ENCODE results near the gene PRR9.
"Not testable (repeated sequence)": the region's sequence is repeated elsewhere in the genome, so short reads cannot be mapped to it uniquely, and the experiment has no call there.

PRR9 gene, protein sequence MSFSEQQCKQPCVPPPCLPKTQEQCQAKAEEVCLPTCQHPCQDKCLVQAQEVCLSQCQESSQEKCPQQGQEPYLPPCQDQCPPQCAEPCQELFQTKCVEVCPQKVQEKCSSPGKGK

DNA sequence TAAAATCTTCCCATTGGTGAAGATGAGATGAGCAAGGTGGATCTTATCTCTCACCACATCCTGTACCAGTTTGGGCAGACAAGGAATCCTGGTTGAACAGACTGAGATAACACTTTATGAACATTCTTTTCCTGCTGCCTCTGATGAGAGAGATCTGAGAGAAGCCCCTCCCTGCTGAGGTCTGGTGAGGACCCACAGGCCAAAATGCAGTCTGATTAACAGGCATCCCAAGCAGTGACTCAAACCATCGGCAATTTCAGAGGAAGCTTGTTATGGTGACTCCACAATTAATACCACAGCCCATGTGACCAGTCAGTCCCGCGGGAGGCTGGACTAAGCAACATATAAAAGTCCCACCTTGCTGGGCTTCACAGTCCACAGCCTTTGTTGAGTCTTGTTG, at the start of gene PRR9:
Gene PRR9 (plus strand): TSS at position 373 of the 400 bp plus-strand sequence. CDS start 561 bp downstream, outside the sequence.
- DNase-seq = no peak

DNA sequence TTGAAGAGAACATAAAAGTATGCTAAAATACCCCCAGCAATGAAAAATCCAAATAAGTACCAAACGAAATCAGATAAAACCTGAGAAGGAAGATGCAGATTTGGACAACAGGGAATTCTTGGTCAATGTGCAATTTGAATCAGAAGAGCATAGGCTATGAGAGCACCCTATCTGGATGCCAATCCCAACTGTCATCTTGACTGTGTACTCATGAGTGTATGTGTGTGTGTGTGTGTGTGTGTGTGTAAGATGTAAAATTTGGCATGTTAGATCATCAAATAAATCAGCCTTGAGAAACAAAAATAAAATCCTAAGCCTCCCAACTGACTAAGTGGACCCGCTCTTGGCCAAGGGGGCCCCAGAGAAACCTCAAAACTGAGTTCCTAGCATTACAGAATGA, 48.7 kb upstream of the PRR9 start:
- DNase-seq = no peak

DNA sequence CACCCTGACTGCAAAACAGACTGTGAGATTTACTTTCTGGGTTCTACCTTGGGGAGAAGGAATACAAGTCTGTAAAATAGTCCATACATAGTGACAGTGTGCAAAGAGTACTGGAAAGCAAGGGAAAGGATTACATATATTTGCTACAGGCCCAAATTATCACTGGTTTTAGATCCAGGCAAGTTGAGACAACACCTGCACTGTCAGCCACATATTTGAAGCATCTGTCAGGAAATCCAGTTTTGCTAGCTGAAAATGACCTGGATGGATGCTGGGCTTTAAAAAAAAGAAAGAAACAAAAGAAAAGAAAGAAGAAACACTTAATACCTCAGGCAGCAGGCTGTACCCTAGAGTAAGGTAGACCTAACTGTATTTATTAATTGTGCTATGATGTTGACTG, 42.8 kb upstream of the PRR9 start:
- no peak for DNase-seq

DNA sequence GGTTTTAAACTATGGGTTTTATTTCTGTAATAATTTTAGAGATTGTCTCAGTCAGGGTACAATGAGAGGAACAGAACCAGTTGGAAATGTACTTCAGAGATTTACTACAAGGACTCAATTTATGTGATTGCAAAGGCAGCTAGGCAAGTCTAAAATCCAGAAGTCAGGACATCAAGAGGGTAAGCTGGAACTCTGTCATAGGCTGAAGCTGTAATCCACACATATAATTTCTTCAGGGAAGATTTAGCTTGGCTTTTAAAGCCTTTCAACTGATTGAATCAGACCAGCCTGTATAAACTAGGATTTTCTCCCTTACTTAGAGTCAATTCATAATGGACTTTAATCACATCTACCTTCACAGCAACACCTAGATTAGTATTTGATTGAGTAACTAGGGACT, 38.5 kb upstream of the PRR9 start:
- no peak for DNase-seq

DNA sequence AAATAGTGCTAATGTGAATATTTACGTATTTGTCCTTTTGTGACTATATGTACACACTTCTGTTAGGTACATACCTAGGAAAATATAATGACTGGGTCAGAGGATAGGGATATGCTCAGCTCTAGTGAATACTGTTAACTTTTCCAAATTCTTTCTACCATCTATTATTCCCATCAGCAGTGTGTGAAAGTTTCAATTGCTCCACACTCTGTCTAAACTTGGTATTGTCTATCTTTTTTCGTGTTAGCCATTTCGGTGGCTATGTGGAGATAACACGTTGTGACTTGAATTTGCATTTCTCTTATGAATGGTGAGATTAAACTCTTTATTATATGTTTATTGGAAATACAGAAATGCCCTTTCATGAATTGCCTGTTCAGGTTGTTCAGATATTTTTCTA, 36.8 kb upstream of the PRR9 start:
- DNase-seq = no peak

DNA sequence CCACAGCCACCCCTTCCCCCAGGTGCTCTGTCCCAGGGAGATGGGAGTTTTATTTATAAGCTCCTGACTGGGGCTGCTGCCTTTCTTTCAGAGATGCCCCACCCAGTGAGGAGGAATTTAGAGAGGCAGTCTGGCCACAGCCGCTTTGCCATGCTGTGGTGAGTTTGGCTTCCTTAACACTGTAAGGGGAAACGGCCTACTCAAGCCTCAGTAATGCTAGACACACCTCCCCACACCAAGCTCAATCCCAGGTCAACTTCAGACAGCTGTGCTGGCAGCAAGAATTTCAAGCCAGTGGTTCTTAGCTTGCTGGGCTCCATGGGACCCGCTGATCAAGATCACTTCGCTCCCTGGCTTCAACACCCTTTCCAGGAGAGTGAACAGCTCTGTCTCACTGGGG, 29.1 kb upstream of the PRR9 start:
- not testable (repeated sequence) for DNase-seq

DNA sequence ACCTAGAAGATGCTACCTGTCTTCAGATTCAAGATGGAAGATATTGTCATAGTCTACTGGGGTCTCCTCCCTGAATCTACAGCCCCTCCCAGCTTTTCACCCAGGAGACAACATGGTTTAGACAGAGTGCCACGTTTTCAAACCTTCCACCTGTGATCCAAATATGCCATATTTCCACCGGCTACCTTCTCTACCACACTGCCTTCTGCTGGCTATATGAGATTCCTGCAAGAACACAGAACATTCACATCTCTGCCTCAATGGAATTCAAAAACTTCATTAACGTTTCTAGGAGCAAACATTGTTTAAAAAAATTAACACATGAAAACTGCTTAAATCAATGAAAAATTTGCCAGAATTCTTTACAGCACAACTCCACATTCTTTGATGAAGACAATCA, 27.0 kb upstream of the PRR9 start:
- no peak for DNase-seq

DNA sequence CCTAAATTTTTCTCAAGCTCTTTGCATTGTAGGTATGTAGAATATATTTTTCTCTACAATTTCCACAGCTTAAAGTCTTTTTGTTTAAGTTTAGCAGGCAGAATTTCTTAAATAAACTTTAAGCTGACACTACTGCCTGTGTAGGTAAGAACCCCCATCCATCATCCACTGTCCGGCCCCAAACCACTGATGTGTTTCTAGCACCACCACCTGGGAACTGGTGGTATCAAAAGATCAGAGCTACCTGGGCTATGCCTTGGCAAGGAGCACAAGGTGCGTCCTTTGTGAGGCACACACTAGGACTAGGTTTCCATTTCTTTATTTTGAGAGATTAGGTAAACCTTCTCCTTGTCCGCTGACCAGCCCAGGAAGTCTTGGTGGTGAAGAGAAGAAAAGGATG, 24.7 kb upstream of the PRR9 start:
- DNase-seq = no peak

DNA sequence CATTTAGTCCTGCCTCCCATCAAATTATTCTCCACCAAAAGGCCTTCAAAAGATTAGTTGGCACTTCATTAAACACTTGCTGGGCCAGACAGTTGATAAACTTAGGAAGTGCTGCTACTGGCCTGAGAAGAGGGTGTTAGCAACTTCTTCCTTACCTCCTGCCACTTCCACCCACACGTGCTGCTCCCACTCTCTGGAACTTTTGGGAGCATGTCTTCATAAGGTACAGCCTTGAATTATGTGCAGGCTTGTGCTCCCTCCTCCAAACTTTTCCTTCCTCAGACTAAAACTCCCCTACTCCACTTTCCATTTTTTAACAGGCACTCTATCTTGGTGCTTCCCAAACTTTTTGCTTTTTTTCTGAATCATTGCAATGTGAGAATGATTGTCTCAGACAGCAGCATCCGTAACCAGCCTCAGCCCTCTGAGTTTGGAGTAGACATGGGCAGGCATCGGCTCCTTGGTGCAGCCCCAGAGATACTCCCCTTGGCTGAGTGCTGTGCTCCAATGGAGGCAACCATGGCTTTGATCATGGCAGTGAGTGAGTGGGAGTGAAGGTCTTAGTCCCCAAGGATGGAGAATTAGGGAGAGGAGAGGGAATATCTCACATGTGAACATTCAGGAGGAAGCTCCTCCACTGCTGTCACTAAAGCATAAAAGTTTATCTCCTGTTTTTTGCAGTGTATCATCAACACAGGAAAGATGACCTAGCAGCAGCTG, 22.9 kb upstream of the PRR9 start:
- DNase-seq = no peak

DNA sequence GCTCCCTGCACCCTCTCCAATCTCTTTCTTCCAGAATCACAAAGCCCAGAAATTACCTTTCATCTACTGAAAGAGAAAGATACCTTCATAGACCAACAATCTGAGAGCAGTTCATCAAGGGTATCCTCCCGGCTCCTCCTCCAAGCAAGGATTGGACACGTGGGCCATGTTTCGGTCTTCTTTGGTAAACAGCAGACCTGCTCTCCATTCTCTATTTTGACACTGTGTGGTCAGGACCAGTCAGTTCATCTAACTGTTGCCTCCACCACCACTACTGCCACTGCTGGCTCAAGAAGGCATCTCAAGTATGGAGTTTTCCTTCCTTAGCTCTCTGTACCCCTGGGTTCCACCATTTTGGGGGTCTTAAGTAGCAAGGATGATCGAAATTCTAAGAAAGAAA, 22.2 kb upstream of the PRR9 start:
- no peak for DNase-seq

DNA sequence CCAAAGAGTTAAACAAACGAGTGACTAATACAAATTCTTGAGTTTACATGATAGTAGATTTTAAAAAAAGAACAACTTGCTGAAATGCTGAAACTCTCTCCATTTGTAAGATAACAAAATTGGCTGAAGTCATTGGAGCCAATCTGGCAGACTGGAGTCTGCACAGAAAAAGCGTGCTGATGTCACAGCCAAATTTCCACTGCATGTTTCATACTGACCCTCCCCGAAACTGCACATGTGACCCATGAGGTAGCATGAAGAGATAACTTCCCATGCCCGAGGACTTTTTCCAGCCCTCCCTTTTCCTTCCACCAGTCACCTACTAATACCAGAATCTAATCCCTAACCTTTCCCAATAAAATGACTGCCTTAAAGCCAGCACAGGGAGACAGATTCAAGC, 15.4 kb upstream of the PRR9 start:
- DNase-seq = no peak

DNA sequence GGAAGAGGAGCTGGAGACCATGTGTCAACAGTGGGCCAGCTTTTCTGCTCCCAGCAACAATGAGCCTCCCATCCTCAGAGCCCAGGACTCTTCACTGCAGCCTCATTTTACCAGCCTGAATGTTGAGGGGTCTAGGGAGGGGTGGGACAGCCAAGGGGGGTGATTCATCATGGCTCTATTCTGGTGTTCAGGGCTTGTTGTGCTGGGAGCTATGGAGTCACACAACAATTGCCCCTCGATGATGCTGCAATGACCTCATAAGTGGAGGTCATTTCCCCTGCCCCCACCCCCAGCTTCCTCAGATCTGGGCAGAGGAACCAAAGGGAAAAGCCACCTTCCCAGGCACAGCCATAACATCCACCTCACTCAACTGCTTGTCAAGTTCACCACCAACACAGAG, 14.3 kb upstream of the PRR9 start, which contains the start of gene LELP1:
Gene LELP1 (plus strand): TSS at position 301 of the 400 bp plus-strand sequence. CDS start 1,278 bp downstream, outside the sequence.
- no peak for DNase-seq

DNA sequence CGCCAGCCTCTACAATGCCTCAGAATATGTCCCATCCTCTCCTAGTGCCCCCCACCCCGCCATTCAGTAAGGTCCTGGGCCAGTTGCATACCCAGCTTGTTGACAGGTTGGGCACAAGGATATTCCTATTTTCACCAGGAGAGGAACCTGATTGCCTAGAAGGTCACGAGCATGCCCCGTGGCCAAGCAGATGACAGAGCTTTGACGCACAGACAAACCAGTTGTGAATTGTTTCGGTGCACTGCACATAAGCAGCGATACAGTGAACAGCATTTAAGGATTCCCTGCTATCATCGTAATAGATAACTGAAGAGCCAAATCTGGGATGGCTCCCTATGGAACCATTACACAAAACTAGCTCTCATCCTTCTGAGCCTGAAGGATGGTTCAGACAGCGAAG, 10.8 kb upstream of the PRR9 start:
- no peak for DNase-seq

DNA sequence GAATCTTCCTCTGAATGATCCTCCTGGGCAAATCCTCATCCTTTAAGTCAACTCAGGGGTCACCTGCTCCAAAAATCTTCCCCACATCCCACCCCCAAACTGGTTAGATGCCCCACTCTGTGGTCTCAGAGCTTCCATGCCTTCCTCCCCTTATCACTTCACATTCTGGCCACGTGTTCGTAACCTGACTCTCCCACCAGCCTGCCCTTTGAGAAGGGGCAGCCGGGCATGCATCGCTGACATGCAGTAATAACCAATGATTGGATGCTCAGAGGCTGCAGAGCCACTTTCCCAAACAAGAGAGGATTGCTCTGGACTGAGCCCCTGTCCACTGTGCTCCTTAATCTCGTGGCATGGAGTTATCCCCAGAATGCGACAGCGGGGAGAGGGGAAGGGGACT, 7.2 kb upstream of the PRR9 start:
- DNase-seq = no peak

DNA sequence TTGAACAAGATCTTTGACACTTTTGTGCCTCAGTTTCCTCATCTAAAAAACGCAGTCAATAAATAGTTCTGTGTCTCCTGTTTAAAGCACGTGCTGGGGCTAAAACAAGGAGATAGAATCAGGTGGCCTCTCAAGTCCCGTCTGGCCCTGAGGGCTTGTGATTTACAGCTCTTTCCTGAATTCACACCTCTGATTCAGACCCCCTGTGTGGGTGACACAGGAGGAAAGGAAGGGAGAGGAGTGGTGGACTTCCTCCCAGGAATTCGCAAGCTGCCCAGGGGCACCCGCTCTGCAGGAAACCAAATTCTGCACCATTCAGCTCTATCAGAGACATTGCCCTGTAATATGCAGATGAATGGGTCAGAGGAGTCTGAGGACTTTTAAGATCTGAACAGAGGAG, 5.2 kb upstream of the PRR9 start:
- DNase-seq = no peak

DNA sequence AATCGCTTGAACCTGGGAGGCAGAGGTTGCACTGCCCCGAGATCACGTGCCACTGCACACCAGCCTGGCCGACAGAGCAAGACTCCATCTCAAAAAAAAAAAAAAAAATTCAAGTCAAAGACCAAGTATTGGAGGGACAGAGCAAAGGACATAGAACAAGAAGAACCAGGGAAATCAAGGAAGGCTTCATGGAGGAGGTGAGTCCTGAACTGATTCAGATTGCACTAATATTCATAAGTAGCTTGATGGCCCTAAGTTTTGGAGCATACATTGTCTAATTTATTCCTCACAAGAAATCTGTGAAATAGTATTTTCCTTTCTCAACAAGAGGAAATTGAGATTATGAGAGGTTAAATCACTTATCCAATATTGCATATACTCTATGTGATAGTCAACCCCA, 3.9 kb upstream of the PRR9 start:
- DNase-seq = no peak

DNA sequence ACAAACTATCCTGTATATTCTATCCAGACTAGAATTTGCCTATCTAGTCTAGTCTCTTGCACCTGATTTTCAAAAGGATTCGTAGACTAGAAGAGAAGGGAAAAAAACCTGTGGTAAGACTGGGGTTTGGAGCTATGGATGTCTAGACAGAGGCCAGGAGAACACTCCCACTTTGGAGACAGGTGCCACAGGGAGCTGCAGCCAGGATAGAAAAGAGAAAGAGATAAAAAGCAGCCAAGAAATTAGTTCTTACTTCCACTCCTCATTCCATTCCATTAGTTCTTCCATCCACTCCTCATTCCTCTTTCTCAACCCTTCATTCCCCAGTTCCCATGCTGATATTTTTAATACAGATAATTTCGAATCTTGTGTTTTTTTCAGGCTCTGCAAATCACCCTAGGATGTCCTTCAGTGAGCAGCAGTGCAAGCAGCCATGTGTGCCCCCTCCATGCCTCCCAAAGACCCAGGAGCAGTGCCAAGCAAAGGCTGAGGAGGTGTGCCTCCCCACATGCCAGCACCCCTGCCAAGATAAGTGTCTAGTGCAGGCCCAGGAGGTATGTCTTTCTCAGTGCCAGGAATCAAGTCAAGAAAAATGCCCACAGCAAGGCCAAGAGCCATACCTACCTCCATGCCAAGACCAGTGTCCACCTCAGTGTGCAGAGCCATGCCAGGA, 496 bp downstream of the PRR9 start:
- DNase-seq = no peak

DNA sequence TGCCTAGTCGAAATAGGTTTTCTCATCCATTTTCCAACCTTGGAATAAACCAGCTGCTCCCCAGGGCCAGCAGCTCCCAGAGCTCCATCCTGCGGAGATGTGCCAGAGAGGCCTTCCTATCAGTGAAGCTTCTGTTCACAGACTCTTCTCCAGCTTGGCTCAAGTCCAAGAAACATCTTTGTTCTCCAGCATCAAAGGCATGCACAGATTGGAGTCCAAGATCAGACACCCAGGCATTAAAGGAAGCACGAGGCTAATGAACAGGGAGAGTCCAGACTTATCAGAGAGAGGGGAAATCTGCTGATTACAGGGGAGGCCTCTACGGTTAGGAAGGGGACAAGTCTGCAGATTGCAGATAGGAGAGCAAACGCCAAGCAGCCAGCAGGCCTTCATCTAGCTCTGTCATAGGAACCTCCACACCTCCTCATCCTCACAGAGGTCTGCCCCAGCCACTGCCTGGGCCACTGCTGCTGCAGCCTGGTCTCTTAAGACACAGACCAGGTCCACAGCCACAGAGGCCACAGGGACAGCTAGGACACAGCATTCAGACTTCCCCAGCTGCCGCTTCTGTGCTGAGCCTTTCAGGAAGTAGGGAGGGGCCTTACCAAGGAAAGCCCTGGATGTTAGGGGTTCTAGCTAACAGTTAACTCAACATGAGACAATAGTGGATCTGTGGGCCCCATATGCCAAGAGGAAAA, 3.4 kb downstream of the PRR9 start:
- no peak for DNase-seq

DNA sequence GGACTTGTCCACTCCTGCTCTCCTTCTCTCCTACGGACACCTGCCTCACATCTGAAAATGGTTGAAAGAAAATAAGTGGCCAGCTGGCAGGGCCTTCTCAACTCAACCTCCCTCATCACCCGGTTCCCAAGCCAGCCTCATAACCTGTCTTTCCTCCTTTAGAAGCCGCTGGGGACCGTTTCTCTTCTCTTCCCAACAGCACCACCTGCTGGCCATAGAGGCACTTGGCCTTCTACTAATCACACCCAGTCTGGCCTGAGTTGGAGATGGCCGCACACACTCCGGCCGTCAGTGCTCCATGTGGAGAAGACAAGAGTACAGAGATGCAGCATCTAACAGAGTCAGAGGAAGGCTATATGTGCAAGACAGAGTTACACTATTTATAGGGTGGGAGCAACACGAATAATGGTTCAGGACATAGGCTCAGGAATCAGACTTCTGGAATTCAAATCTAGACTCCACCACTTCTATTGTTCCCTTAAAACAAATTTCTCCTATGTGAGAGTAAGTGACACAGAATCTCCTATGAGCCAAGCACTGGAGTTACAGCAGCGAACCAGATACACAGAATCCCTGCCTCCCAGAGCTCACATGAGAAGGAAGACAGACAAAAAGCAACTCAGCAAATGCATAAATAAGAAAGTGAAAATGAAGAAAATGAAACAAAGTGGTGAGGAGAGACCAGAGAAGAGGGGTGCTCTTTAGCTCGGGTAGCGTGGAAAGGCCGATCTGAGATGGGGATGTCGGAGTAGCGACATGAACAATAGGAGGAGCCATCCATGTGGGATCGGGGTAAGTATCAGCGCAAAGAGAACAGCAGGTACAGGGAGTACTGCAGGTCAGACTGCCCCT, 5.9 kb downstream of the PRR9 start:
- peak; percentile 23 for DNase-seq

DNA sequence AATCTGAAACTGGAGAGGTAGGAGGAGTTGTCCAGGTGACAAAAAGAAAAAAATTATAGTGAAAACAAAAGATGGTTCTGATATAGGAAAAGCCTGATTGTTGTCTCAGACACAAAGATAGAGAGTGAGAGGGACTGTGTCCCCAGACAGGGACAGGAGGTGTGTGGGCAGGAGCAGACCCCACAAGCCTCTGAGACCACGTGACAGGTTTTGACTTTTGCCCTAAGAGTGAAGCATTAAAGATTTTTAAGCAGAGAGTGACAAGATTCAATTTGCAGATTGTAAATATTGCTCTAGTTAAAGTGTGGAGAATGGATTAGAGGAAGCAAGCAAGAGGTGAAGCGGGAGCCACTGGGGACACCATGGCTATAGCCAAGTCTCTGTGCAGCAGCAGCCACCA, 10.4 kb downstream of the PRR9 start:
- DNase-seq = no peak

DNA sequence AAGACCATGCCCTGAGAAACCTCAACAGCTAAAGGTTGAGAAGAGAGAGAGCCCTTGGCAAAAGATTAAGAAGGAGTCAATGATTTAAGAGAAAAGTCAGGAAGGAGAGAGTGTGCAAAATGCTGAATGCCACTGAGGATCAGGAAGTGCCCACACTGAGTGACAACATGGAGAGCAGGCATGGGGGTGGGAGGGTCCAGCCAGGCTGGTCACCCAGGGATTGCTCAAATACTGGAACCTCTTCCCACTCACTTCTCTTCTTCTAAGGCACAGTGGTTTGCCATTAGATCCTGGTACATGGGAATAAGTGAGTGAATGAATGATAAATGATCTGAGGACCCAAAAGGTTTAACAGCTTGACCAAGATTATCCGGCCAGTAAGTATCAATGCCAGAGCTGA, 11.1 kb downstream of the PRR9 start:
- DNase-seq = no peak

DNA sequence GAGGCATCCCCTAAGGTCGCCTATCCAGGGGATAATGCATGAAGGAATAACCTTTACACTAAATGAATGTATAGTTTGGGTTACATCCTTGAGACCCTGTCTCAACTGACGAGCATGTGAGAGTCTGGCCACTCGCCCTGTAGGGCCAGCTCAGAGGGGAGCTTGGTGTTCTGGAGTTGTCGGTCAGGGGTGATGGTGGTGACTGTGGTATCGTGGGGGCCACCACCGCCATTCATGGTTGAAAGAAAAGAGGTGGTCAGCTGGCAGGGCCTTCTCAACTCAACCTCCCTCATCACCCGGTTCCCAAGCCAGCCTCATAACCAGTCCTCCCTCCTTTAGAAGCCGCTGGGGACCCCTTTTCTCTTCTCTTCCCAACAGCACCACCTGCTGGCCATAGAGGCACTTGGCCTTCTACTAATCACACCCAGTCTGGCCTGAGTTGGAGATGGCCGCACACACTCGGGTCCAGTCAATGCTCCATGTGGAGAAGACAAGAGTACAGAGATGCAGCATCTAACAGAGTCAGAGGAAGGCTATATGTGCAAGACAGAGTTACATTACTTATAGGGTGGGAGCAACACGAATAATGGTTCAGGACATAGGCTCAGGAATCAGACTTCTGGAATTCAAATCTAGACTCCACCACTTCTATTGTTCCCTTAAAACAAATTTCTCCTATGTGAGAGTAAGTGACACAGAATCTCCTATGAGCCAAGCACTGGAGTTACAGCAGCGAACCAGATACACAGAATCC, 11.9 kb downstream of the PRR9 start:
- peak; percentile 9 for DNase-seq
